Measurements from ENCODE around the gene BNIP2.

Gene BNIP2

GRCh38 chr15:59680346-59680745 is 8.8 kb downstream of the BNIP2 start:
- TF ChIP-seq, protein P1, sequence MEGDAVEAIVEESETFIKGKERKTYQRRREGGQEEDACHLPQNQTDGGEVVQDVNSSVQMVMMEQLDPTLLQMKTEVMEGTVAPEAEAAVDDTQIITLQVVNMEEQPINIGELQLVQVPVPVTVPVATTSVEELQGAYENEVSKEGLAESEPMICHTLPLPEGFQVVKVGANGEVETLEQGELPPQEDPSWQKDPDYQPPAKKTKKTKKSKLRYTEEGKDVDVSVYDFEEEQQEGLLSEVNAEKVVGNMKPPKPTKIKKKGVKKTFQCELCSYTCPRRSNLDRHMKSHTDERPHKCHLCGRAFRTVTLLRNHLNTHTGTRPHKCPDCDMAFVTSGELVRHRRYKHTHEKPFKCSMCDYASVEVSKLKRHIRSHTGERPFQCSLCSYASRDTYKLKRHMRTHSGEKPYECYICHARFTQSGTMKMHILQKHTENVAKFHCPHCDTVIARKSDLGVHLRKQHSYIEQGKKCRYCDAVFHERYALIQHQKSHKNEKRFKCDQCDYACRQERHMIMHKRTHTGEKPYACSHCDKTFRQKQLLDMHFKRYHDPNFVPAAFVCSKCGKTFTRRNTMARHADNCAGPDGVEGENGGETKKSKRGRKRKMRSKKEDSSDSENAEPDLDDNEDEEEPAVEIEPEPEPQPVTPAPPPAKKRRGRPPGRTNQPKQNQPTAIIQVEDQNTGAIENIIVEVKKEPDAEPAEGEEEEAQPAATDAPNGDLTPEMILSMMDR (conservative IDR thresholded peaks at IDR 0.05; ENCODE audit: control insufficient read depth, insufficient read depth, low read depth, low read length), result no peak

DNA sequence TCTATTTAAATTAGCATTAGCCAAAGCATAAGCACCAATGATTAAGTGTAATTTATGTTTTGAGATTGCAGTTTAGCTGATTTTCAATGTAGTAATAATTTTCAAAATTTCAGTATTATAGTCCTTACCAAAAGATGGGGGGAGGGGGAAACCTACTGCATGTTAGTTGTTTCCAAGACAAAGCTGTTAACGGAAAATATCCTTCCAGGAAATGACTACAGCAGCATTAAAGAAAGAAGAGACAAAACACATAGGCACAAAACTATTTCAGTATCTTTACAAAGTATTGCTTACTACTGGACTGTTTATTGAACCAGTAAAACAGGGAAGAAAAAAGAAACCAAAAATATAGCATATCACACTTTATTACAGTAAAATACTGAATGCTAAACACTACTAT is 10.5 kb downstream of the BNIP2 start:
- no peak overlapping the region for H3K4me3 ChIP-seq (ENCODE audit: control insufficient read depth, low read depth, low read length)
- TF ChIP-seq, protein P1 (conservative IDR thresholded peaks at IDR 0.05; ENCODE audit: control insufficient read depth, insufficient read depth, low read depth, low read length), result no peak
- DNase-seq (ENCODE audit: low read depth), result no peak

More at GRCh38 chr15:59680346-59680745, 8.8 kb downstream of the BNIP2 start:
- no peak for DNase-seq (ENCODE audit: low read depth)
- H3K4me3 ChIP-seq (ENCODE audit: control insufficient read depth, low read depth, low read length), result no peak overlapping the region

- TF ChIP-seq, protein P1 (conservative IDR thresholded peaks at IDR 0.05; ENCODE audit: control insufficient read depth, insufficient read depth, low read depth, low read length), result no peak
- no peak overlapping the region for H3K4me3 ChIP-seq (ENCODE audit: control insufficient read depth, low read depth, low read length)
Measured at GRCh38 chr15:59678172-59678571, 10.9 kb downstream of the BNIP2 start.

DNA sequence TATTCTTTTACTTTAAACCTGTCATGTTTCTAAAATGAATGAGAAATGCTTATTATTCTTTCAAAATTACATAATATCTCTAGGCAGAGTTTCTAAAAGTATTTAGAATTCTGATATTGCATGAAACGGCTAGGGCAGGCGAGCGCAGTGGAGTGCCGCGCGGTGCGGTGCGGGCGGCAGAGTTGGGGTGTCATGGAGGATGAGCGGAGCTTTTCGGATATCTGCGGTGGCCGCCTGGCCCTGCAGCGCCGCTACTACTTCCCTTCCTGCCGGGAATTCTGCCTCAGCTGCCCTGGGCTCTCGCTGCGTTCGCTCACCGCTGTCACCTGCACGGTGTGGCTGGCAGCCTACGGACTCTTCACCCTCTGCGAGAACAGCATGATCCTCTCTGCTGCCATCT is 12.6 kb downstream of the BNIP2 start:
- no peak overlapping the region for H3K4me3 ChIP-seq (ENCODE audit: control insufficient read depth, low read depth, low read length)
- DNase-seq (ENCODE audit: low read depth), result no peak
- TF ChIP-seq, protein P1 (conservative IDR thresholded peaks at IDR 0.05; ENCODE audit: control insufficient read depth, insufficient read depth, low read depth, low read length), result no peak

More at GRCh38 chr15:59678172-59678571, 10.9 kb downstream of the BNIP2 start:
- DNase-seq (ENCODE audit: low read depth), result no peak

GRCh38 chr15:59674361-59674877 is 14.7 kb downstream of the BNIP2 start:
- TF ChIP-seq, protein P1 (conservative IDR thresholded peaks at IDR 0.05; ENCODE audit: control insufficient read depth, insufficient read depth, low read depth, low read length), result no peak
- no peak for DNase-seq (ENCODE audit: low read depth)
- H3K4me3 ChIP-seq (ENCODE audit: control insufficient read depth, low read depth, low read length), result no peak overlapping the region

DNA sequence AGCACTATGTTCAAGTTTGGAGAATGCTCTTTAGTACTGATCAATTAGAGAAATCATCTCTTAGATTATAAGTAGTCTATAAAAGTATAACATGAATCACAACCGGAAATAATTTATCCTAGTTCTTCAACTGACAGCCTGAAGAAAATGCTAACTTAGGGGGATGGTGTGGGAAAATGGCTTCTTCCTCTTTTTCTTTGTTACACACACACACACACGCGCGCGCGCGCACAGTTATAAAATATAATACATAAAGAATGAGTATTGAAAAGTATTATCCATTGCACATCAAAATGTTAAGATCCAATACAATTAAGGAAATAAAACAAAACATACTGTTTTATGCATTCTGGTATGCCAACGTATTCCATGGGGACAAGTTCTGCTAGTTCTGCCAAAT is 20.6 kb downstream of the BNIP2 start:
- no peak for DNase-seq (ENCODE audit: low read depth)
- H3K4me3 ChIP-seq (ENCODE audit: control insufficient read depth, low read depth, low read length), result no peak overlapping the region
- TF ChIP-seq, protein P1 (conservative IDR thresholded peaks at IDR 0.05; ENCODE audit: control insufficient read depth, insufficient read depth, low read depth, low read length), result no peak

DNA sequence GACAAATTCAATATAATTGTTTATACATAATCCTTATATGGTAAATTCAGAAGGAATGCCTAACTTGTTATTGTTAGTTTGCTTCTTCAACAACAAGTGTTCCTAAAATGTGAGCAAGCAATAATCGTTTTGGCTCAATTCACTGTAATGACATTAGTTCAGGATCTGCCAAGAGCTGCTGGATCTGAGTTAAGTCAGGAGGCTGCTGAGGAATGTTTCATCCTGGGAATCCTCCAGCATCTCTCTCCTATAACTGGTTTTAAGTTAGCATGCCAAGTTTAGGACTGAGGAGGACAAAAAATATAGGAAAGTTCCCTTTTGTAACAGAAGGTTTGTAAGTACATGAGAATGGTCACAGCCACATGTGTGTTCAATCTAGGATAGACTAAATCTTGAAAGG is 26.9 kb downstream of the BNIP2 start:
- no peak overlapping the region for H3K4me3 ChIP-seq (ENCODE audit: control insufficient read depth, low read depth, low read length)
- DNase-seq (ENCODE audit: low read depth), result peak; percentile 77
- TF ChIP-seq, protein P1 (conservative IDR thresholded peaks at IDR 0.05; ENCODE audit: control insufficient read depth, insufficient read depth, low read depth, low read length), result no peak

Measured in fibroblast of mammary gland (primary cell).